ENCODE results near the gene KCNK3. TPM values are rescaled to one million over a fixed set of nuclear protein-coding genes. Genes with fewer than 3 reads are reported as not detected.

The KCNK3 gene
- total and polyA plus RNA-seq, 11 donors = 0.61 to 12.2 (median 2.1) TPM

- TF ChIP-seq CTCF (IDR thresholded peaks at IDR 0.05) = no peak
- no peak for TF ChIP-seq POLR2A (IDR thresholded peaks at IDR 0.05)
- intact Hi-C loops (cut with DNase I) = no loop called here
- Histone ChIP-seq H3K27me3 (no peaks in the 10 kb centered on the region), H3K9me3 (no peaks in the 10 kb centered on the region), H3K36me3 (peaks cover 0 to 13% (median 0%) of the 10 kb centered on the region in 9 donors), H3K27ac (peak overlapping the region in 4 of 12 donors; percentile 14 to 91 (median 18)), H3K4me1 (peaks cover 21 to 84% (median 57%) of the 10 kb centered on the region in 12 donors), H3K4me3 (no peak overlapping the region)
- WGBS, 4 donors = 77 to 82% (median 78%) methylated on average over 4 to 5 of the region's 5 CpGs
- DNase-seq (no peak), ATAC-seq (no peak)
Measured at GRCh38 chr2:26767129-26767528, 74.6 kb downstream of the KCNK3 start.

GRCh38 chr2:26767894-26768487, 75.5 kb downstream of the KCNK3 start:
- Histone ChIP-seq H3K4me1 (peaks cover 23 to 92% (median 65%) of the 10 kb centered on the region in 12 donors), H3K9me3 (no peaks in the 10 kb centered on the region), H3K36me3 (peaks cover 0 to 13% (median 0%) of the 10 kb centered on the region in 9 donors), H3K4me3 (no peak overlapping the region), H3K27me3 (no peaks in the 10 kb centered on the region), H3K27ac (peak overlapping the region in 3 of 12 donors; percentile 86 to 91 (median 86))
- DNase-seq (no peak), ATAC-seq (no peak)
- TF ChIP-seq POLR2A (IDR thresholded peaks at IDR 0.05) (no peak), CTCF (IDR thresholded peaks at IDR 0.05) (no peak)
- intact Hi-C loops (cut with DNase I) = no loop called here
- 94 to 97% (median 96%) methylated on average over 5 of the region's 5 CpGs for WGBS, 4 donors

GRCh38 chr2:26768759-26769088, 76.2 kb downstream of the KCNK3 start:
- Histone ChIP-seq H3K4me3 (no peak overlapping the region), H3K9me3 (no peaks in the 10 kb centered on the region), H3K27me3 (no peaks in the 10 kb centered on the region), H3K27ac (peak overlapping the region; percentile 17 to 91 (median 72)), H3K4me1 (peaks cover 23 to 91% (median 64%) of the 10 kb centered on the region in 12 donors), H3K36me3 (peaks cover 0 to 14% (median 0%) of the 10 kb centered on the region in 9 donors)
- ATAC-seq (no peak), DNase-seq (no peak)
- no peak for TF ChIP-seq CTCF (IDR thresholded peaks at IDR 0.05)
- no peak for TF ChIP-seq POLR2A (IDR thresholded peaks at IDR 0.05)
- intact Hi-C loops (cut with DNase I) = no loop called here
- 91 to 100% (median 97%) methylated on average over 3 of the region's 3 CpGs for WGBS, 4 donors

GRCh38 chr2:26769089-26769761, 76.7 kb downstream of the KCNK3 start:
- peak; percentile 73 to 88 (median 79) for DNase-seq

More at GRCh38 chr2:26769089-26769761, 76.7 kb downstream of the KCNK3 start:
- ATAC-seq = peak in 3 of 4 donors; percentile 23 to 61 (median 48)
- no peaks in the 10 kb centered on the region for H3K9me3 ChIP-seq
- no peak overlapping the region for H3K4me3 ChIP-seq
- 56 to 68% (median 62%) methylated on average over 14 of the region's 14 CpGs for WGBS, 4 donors
- peaks cover 23 to 94% (median 66%) of the 10 kb centered on the region in 12 donors for H3K4me1 ChIP-seq
- H3K27ac ChIP-seq = peak overlapping the region; percentile 17 to 91 (median 72)
- TF ChIP-seq CTCF (IDR thresholded peaks at IDR 0.05) = no peak
- peak in 1 of 2 donors; percentile 30 for TF ChIP-seq POLR2A (IDR thresholded peaks at IDR 0.05)
- intact Hi-C loops (cut with DNase I) = no loop called here
- no peaks in the 10 kb centered on the region for H3K27me3 ChIP-seq
- peaks cover 0 to 19% (median 2%) of the 10 kb centered on the region in 9 donors for H3K36me3 ChIP-seq
